Spinal cord (tissue), 10 donors: Measurements from ENCODE around the gene PDC. TPM values are rescaled to one million over a fixed set of nuclear protein-coding genes. Genes with fewer than 3 reads are reported as not detected.

Source experiments
- DNase-seq, 6 donors: peaks; one replicate each; pipeline versions ENCODE4 v3.0.0 to v3.0.0-alpha.2; 2013 to 2015; ENCODE audit warnings: low spot score in 6 of 6, low read depth in 4 of 6
- H3K27ac ChIP-seq: one replicate; pipeline ENCODE4 v1.5.1; 2013; ENCODE audit warnings: low read depth, low read length, control low read depth
- H3K27me3 ChIP-seq: one replicate; pipeline ENCODE4 v1.6.1; 2013; ENCODE audit warnings: low read length; ENCODE audit not compliant: control insufficient read depth, insufficient read depth
- H3K36me3 ChIP-seq: one replicate; pipeline ENCODE4 v1.6.1; 2013; ENCODE audit warnings: low read length; ENCODE audit not compliant: control insufficient read depth, insufficient read depth
- H3K4me1 ChIP-seq: one replicate; pipeline ENCODE4 v1.6.1; 2013; ENCODE audit warnings: low read length; ENCODE audit not compliant: control insufficient read depth, insufficient read depth
- H3K4me3 ChIP-seq: one replicate; pipeline ENCODE4 v1.5.1; 2013; ENCODE audit warnings: low read depth, low read length, control low read depth
- H3K9me3 ChIP-seq: one replicate; pipeline ENCODE4 v1.6.1; 2013; ENCODE audit warnings: low read length; ENCODE audit not compliant: control insufficient read depth, insufficient read depth
- WGBS: methylation state at CpG from one replicate; pipeline ENCODE4 v1.1.5; 2013; ENCODE audit warnings: missing lambda C conversion rate; ENCODE audit not compliant: insufficient coverage; 5-methylcytosine and 5-hydroxymethylcytosine counted together
- polyA plus RNA-seq, 2 donors: library from polyadenylated mRNA; unstranded; fragments of 120-200 nt; gene quantifications; one replicate each; pipeline ENCODE4 v1.2.1, GENCODE V29; 2013; ENCODE audit not compliant: insufficient read length in 2 of 2
- total RNA-seq, 2 donors: library from RNA; depleted of rRNA in 1 of 2; stranded (reverse); fragments of 120-200 nt in 1 of 2; fragments of >200 nt in 1 of 2; gene quantifications; one replicate each; pipeline versions ENCODE4 v1.2.3 to v1.2.4, GENCODE V29; 2013 to 2014
- donor health status: healthy.

The PDC gene
- total and polyA plus RNA-seq, 4 donors, result 0.56 to 0.62 TPM; not detected in 2

DNA sequence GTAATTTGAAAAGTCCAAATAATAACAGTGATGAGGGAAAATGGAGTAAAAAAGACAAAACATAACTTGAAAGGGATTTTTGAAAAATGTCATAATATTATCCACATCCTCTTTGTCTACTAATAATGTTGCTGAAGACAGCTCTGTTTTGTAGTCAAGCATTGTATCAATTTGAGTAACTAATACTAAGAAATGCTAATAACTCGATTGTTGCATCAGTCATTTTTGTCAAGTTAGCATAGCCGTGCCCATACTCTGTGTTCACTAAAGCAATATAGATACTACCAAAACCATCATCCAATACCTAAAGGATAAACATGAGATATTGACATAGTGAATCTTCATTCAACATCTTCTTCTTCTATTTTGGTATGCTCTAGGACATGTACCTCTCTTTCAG lies 17.3 kb downstream of the PDC start:
- H3K4me3 ChIP-seq, result no peak overlapping the region
- no peaks in the 10 kb centered on the region for H3K4me1 ChIP-seq
- no peak for DNase-seq
- WGBS, result no CpG with 5 or more reads among the region's 2 CpGs
- H3K27ac ChIP-seq, result no peak overlapping the region
- H3K36me3 ChIP-seq, result no peaks in the 10 kb centered on the region
- no peaks in the 10 kb centered on the region for H3K9me3 ChIP-seq
- no peaks in the 10 kb centered on the region for H3K27me3 ChIP-seq

DNA sequence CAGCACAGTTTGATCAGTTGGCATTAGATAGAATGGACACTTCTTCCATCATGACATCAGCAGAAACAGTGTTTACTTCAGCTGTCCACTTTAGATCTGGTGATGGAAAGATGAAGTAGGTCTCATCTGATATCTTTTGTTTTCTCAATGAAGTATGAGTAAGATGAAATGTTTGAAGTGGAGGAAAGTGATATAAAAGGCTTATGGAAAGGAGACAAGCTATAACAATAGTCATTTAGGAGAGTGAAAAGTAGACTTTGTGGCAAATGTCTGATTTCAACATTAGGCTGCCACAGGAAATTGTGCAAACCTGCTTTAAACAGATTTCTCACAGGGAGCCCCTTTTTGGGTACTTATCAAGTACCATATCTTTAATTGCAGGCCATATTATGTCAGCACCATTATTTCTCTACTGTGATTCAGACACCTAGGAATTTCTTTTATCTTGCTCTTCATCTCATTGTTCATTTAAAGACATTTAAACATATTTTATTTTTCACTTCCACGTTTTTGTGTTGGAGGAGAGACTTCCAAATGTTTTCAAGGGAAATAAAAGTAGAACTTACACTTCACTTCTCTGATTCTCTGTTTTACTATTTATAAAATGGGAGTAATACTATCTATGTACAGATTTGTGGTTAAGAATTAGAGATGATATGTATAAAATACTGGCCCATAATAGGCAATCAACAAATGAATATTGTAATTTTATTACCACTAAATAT lies 18.1 kb downstream of the PDC start:
- Histone ChIP-seq H3K27me3 (no peaks in the 10 kb centered on the region), H3K4me3 (no peak overlapping the region), H3K4me1 (no peaks in the 10 kb centered on the region), H3K9me3 (no peaks in the 10 kb centered on the region), H3K27ac (no peak overlapping the region), H3K36me3 (no peaks in the 10 kb centered on the region)
- DNase-seq, result no peak
- no CpG with 5 or more reads among the region's 1 CpG for WGBS

DNA sequence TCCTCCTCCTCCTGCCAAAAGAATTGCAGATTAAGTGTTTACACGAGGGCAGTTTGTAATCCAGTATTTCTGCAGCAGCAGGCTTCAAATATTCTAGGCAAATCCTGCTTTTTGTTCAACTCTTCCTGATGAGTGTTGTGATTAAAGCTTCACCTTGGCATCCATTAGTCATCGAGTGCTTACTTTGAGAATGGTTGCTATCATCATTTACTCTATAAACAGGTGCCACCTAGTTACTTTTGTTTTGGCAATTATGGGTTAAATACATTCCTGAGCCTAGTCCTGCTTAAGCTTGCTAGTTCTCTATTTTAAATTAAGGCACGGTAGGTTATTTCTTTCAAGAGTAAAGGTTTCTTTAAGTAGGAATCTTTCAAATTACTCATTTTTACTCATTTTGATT lies 20.3 kb downstream of the PDC start:
- Histone ChIP-seq H3K9me3 (no peaks in the 10 kb centered on the region), H3K36me3 (no peaks in the 10 kb centered on the region), H3K4me1 (no peaks in the 10 kb centered on the region), H3K4me3 (no peak overlapping the region), H3K27ac (no peak overlapping the region), H3K27me3 (no peaks in the 10 kb centered on the region)
- DNase-seq, result no peak
- WGBS, result no CpG with 5 or more reads among the region's 3 CpGs

DNA sequence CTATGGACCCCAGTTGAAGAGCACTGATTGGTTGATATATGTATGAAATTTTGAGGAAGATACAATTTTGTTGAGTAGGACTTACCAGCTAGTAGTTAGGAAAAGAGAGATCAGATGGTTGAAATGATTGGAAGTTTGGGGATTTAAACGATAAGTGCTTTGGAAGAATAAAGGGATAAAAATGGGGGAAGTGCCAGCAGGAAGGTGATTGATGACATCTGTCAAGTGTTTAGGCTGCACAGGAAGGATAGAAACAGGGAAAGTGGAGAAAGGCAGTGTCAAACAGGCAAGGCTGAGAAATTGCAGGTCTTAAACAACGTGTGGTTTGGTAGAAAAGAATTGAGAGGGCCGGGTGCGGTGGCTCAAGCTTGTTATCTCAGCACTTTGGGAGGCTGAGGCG lies 22.3 kb downstream of the PDC start:
- Histone ChIP-seq H3K4me1 (no peaks in the 10 kb centered on the region), H3K27me3 (no peaks in the 10 kb centered on the region), H3K36me3 (no peaks in the 10 kb centered on the region), H3K9me3 (no peaks in the 10 kb centered on the region), H3K4me3 (no peak overlapping the region), H3K27ac (no peak overlapping the region)
- no peak for DNase-seq
- 62% methylated on average over 2 of the region's 5 CpGs for whole genome bisulfite sequencing

DNA sequence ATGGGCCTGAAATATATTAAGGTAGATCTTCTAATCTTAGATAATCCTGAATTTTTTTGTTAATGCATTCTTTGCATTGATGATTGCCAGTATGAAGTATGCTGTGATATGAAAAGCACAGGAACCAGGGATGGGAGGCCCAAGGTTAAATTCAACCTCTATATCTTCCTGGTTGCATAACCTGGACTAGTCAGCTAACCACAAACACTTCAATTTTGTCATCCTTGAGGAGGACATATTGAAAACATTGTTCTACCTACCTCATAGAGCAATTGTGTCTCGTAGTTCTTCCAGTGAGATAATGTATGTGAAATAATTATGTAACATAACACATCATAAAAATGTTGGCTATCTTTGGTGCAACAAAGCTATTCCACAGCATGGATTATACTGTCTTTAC lies 25.6 kb downstream of the PDC start:
- H3K4me1 ChIP-seq, result no peaks in the 10 kb centered on the region
- no peaks in the 10 kb centered on the region for H3K9me3 ChIP-seq
- no CpG with 5 or more reads among the region's 1 CpG for WGBS
- no peak overlapping the region for H3K4me3 ChIP-seq
- DNase-seq, result no peak
- H3K27me3 ChIP-seq, result no peaks in the 10 kb centered on the region
- H3K36me3 ChIP-seq, result no peaks in the 10 kb centered on the region
- no peak overlapping the region for H3K27ac ChIP-seq

DNA sequence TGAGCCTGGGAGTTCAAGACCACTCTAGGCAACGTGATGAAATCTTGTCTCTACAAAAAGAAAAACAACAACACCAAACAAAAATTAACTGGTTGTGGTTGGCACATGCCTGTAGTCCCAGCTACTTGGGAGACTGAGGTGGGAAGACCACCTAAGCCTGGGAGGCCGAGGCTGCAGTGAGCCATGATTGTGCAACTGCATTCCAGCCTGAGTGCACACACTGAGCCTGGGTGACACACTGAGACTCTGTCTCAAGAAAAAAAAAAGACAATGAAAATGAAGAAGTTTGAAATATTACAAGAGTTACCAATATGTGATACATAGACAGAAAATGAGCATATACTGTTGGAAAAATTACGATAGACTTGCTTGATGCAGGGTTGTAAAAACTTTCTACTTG lies 31.9 kb downstream of the PDC start:
- 100% methylated on average over 2 of the region's 3 CpGs for WGBS
- Histone ChIP-seq H3K27me3 (no peaks in the 10 kb centered on the region), H3K9me3 (no peaks in the 10 kb centered on the region), H3K36me3 (no peaks in the 10 kb centered on the region), H3K4me1 (no peaks in the 10 kb centered on the region), H3K27ac (no peak overlapping the region), H3K4me3 (no peak overlapping the region)
- DNase-seq, result no peak

DNA sequence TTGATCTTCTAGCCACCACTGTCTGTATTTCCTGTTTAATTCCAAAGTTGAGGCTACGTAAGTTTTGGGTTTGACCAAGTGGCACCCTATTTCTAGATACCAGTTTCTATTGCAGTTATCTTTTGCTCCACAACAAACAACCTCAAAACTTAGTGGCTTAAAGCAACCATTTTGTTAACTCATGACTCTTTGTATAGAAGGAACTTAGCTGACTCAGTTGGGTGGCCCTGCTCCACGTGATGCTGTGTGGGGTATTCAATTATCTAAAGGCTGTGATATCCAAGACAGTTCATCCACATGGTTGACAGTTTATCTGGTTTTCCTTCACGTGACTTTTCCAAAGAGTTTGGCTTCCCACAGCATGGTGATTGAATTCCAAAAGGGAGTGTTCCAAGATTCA lies 34.8 kb downstream of the PDC start:
- DNase-seq, result no peak
- Histone ChIP-seq H3K9me3 (no peaks in the 10 kb centered on the region), H3K27me3 (no peaks in the 10 kb centered on the region), H3K4me1 (no peaks in the 10 kb centered on the region), H3K36me3 (no peaks in the 10 kb centered on the region), H3K4me3 (no peak overlapping the region), H3K27ac (no peak overlapping the region)
- WGBS, result 90% methylated on average over 3 of the region's 3 CpGs

DNA sequence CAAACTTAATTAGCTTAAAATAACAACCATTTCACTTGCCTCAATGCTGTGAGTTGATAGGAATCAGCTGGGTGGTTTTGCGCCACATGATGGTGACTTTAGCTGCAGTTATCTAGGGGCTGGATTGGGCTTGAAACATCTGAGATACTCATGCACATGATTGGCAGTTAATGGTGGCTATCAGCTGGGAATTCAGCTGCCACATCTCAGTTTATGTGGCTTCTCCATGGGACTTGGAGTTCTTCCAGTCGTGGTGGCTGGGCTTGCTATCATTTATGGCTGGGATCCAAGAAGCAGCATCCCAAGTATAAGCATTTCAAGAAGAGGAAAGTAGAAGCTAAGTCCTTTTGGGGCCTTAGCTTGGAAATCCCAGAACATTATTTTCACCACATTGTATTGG lies 36.4 kb downstream of the PDC start:
- no peaks in the 10 kb centered on the region for H3K9me3 ChIP-seq
- no peaks in the 10 kb centered on the region for H3K27me3 ChIP-seq
- WGBS, result 81% methylated on average over 2 of the region's 2 CpGs
- H3K4me1 ChIP-seq, result no peaks in the 10 kb centered on the region
- no peak overlapping the region for H3K27ac ChIP-seq
- H3K4me3 ChIP-seq, result no peak overlapping the region
- H3K36me3 ChIP-seq, result no peaks in the 10 kb centered on the region
- peak in 1 of 6 donors; percentile 9 for DNase-seq

DNA sequence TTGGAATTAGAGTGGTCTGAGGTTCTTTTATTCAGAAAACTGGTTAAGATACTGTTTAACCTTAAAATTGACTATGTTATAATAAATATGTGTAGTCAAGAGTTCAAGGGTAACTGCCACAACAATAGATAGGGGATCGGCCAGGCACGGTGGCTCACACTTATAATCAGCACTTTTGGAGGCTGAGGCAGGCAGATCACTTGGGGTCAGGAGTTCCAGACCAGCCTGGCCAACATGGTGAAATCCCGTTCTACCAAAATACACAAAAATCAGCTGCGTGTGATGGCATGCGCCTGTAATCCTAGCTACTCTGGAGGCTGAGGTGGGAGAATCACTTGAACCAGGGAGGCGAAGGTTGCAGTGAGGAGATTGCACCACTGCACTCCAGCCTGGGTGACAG lies 39.5 kb downstream of the PDC start:
- Histone ChIP-seq H3K9me3 (no peaks in the 10 kb centered on the region), H3K4me1 (no peaks in the 10 kb centered on the region), H3K4me3 (no peak overlapping the region), H3K27ac (no peak overlapping the region), H3K36me3 (peaks cover 4% of the 10 kb centered on the region), H3K27me3 (no peaks in the 10 kb centered on the region)
- DNase-seq, result no peak
- 100% methylated on average over 5 of the region's 6 CpGs for WGBS

DNA sequence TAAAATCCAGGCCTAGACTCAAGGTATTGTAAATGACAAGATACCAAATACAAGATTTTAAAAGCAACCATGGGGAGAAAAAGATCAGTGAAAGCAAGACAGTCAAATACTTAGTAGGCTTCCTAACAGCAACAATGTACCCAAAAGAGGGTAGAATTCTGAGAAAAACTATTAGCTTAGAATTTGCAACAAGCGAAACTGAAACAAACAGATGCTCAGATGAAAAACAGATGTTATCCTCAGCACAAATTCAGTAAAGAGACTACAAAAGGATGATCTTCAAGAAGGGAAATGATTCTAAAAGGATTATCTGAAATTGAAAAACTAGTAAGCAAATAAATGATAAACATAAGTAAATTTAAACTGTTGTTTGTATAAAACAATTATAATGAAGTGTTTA lies 40.0 kb downstream of the PDC start:
- WGBS, result no CpG with 5 or more reads among the region's 1 CpG
- DNase-seq, result peak in 1 of 6 donors; percentile 10

More for the DNA sequence above, 40.0 kb downstream of the PDC start:
- Histone ChIP-seq H3K27me3 (no peaks in the 10 kb centered on the region), H3K27ac (no peak overlapping the region), H3K4me1 (no peaks in the 10 kb centered on the region), H3K36me3 (peaks cover 4% of the 10 kb centered on the region), H3K4me3 (no peak overlapping the region), H3K9me3 (no peaks in the 10 kb centered on the region)
